Testis (tissue), 2 donors: ENCODE results near the gene CCDC82.

Source experiments
- POLR2A ChIP-seq: fragments of 450-650 bp; IDR thresholded peaks from one replicate; pipeline ENCODE4 v1.6.1; 2017; ENCODE audit warnings: antibody characterized with exemption, mild to moderate bottlenecking, moderate library complexity
- TF ChIP-seq, protein P1 (sequence below), 3 experiments: fragments of 450-650 bp in 2 of 3; fragments of 200-600 bp in 1 of 3; sonication (generic) in 1 of 3; IDR thresholded peaks; one replicate each; pipeline ENCODE4 v1.5.1; 2016 to 2019; ENCODE audit warnings: antibody characterized with exemption in 3 of 3, mild to moderate bottlenecking in 2 of 3, moderate library complexity in 1 of 3

- TF ChIP-seq, protein P1, sequence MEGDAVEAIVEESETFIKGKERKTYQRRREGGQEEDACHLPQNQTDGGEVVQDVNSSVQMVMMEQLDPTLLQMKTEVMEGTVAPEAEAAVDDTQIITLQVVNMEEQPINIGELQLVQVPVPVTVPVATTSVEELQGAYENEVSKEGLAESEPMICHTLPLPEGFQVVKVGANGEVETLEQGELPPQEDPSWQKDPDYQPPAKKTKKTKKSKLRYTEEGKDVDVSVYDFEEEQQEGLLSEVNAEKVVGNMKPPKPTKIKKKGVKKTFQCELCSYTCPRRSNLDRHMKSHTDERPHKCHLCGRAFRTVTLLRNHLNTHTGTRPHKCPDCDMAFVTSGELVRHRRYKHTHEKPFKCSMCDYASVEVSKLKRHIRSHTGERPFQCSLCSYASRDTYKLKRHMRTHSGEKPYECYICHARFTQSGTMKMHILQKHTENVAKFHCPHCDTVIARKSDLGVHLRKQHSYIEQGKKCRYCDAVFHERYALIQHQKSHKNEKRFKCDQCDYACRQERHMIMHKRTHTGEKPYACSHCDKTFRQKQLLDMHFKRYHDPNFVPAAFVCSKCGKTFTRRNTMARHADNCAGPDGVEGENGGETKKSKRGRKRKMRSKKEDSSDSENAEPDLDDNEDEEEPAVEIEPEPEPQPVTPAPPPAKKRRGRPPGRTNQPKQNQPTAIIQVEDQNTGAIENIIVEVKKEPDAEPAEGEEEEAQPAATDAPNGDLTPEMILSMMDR (IDR thresholded peaks at IDR 0.05): no peak
- TF ChIP-seq POLR2A: no peak
Observed at GRCh38 chr11:96321091-96321490, 68.6 kb downstream of the CCDC82 start.
